Dendritic cell treated with granulocyte-macrophage colony-stimulating factor and Interleukin-4, amounts not matched to agents 40 ng/mL and 50 ng/mL, for 4 days (primary cell): Measurements from ENCODE around the gene NEDD4L.

Experiments
- H3K27ac Mint-ChIP-seq: one replicate; pipeline ENCODE4 v1.8.0; 2022; ENCODE audit warnings: mild to moderate bottlenecking, mixed read lengths
- H3K27me3 Mint-ChIP-seq: one replicate; pipeline ENCODE4 v1.8.0; 2022; ENCODE audit warnings: mild to moderate bottlenecking, mixed read lengths
- H3K36me3 Mint-ChIP-seq: one replicate; pipeline ENCODE4 v1.8.0; 2022; ENCODE audit warnings: low read depth, mixed read lengths
- H3K4me1 Mint-ChIP-seq: one replicate; pipeline ENCODE4 v1.8.0; 2022; ENCODE audit warnings: low read depth, mixed read lengths
- H3K4me3 Mint-ChIP-seq: one replicate; pipeline ENCODE4 v1.8.0; 2022; ENCODE audit warnings: mild to moderate bottlenecking, moderate library complexity, mixed read lengths
- H3K9me3 Mint-ChIP-seq: one replicate; pipeline ENCODE4 v1.8.0; 2022; ENCODE audit warnings: mixed read lengths
- intact Hi-C: fragments of 100-400 bp; cut with micrococcal nuclease; formaldehyde crosslinking; loops from one replicate; pipeline ENCODE4 v1.15.0; 2022

Gene NEDD4L

DNA sequence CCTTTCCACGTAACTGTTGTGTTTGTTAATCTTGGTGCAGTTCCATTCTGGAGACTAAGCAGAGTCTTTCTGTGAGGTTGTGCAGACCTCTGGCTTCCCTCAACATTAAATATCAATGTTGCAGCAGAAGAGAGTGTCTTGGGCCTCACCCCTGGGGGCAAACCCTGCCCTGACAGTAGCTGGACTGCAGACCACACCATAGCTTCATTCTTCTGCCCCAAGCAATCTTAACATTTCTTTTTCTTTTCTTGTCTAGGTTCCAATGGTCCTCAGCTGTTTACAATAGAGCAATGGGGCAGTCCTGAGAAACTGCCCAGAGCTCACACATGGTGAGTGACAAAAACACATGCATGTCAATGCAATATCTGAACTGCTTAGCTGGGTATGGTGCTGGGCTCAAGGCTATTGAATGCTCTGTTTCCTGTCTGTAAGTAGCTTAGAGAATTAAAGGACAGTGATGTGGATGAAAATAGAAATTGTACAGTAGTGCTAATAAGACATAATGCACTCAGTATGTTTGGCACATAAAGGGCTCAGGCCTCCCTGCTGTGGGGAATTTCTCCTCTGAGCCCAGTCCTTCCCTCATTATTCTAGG lies 347.3 kb downstream of the NEDD4L start:
- Mint-ChIP-seq H3K27ac (no peak overlapping the region), H3K4me1 (no peaks in the 10 kb centered on the region), H3K36me3 (peaks cover 76% of the 10 kb centered on the region), H3K4me3 (no peak overlapping the region), H3K9me3 (no peaks in the 10 kb centered on the region), H3K27me3 (no peaks in the 10 kb centered on the region)
- intact Hi-C loops, result no loop called here

DNA sequence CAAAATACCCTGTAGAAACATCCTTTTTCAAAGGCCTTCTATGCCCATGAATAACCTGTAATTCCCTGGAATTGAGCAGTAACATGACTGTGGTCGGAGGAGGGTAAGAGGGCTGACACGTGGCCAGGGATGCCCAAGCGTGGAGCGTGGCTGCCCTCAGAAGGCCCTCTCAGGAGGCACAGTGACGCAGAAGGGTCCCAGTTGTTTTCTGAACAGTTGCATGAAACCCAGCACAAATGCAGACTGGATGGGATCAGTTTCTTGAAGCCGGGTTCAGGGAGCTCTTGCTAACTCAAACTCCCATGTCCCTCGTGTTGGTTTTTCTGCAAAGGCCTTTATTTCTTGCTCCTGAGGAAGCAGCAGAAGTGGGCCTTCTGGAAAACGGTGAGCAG lies 347.9 kb downstream of the NEDD4L start:
- intact Hi-C loops, result no loop called here
- no peaks in the 10 kb centered on the region for H3K27me3 Mint-ChIP-seq
- no peak overlapping the region for H3K27ac Mint-ChIP-seq
- no peaks in the 10 kb centered on the region for H3K9me3 Mint-ChIP-seq
- no peaks in the 10 kb centered on the region for H3K4me1 Mint-ChIP-seq
- H3K36me3 Mint-ChIP-seq, result peaks cover 78% of the 10 kb centered on the region
- no peak overlapping the region for H3K4me3 Mint-ChIP-seq

DNA sequence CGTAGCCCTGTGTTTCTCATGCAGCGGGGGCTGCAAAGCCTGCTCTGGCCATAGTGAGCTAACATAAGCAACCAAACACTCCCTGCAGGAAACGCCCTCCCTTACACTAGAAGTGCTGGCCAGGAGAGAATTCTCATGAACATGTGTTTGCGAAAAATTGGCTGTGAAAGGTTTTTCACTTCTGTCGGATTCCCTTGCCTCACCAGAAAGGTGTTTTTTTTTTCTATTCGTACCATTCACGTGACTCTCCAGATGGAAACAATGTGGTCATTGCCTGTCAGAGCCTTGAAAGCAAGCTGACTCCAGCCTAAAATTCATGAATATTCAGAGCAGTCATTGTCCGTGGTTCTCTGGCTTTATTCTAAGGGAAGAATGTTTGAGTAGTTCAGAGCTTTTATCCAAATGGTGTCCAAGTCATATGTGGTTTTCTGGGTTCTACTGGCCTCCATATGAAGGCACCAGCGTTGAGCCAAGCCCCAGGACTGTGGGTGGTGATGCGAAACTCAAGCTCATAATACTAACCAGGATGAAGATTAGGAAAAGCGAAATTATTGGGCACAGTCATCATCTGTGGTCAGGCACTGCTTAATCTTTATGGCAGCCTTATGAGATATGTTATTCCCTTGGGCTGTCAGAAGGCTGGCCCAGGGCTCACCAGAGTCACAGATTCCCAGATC lies 348.4 kb downstream of the NEDD4L start:
- intact Hi-C loops, result no loop called here
- H3K27ac Mint-ChIP-seq, result no peak overlapping the region
- peaks cover 77% of the 10 kb centered on the region for H3K36me3 Mint-ChIP-seq
- no peaks in the 10 kb centered on the region for H3K27me3 Mint-ChIP-seq
- H3K9me3 Mint-ChIP-seq, result no peaks in the 10 kb centered on the region
- no peaks in the 10 kb centered on the region for H3K4me1 Mint-ChIP-seq
- H3K4me3 Mint-ChIP-seq, result no peak overlapping the region

DNA sequence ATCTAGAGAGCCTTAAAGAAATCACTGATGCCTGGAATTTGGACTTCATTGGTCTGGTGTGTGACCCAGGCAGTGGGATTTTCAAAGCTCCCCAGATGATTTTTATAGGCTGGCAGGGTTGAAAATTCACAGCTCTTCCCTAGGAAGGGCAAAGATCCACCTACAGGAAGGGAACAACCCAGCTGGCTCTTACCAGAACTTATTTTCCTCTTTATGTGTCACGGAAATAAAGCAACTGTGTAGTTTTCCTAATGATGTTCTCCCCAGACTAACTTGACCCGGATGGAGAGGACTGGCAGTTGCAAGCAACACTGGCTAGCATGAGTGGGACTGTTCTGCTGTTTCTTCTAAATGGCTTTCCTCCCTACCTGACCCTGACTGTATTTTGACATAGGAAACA lies 349.3 kb downstream of the NEDD4L start:
- no peaks in the 10 kb centered on the region for H3K4me1 Mint-ChIP-seq
- intact Hi-C loops, result no loop called here
- H3K27ac Mint-ChIP-seq, result no peak overlapping the region
- peaks cover 72% of the 10 kb centered on the region for H3K36me3 Mint-ChIP-seq
- H3K4me3 Mint-ChIP-seq, result no peak overlapping the region
- H3K27me3 Mint-ChIP-seq, result no peaks in the 10 kb centered on the region
- no peaks in the 10 kb centered on the region for H3K9me3 Mint-ChIP-seq

DNA sequence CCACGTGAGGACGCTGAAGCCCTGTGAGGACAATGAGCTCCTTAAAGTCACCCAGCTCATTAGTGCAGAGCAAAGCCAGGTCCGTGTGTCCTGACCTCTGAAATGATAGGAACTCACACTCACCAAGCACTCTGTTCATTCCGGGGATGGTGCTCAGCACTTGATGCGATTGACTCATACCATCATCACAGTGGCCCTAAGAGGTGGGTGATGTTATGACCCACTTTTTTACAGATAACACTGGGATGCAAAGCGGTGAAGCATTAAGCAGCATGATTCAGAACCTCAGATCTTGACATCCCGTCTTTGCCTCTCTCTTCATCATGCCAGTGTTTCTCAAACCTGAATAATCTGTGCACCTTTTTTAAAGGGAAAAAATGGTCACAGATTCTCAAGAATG lies 350.0 kb downstream of the NEDD4L start:
- Mint-ChIP-seq H3K27me3 (no peaks in the 10 kb centered on the region), H3K9me3 (no peaks in the 10 kb centered on the region), H3K4me3 (no peak overlapping the region), H3K27ac (no peak overlapping the region), H3K36me3 (peaks cover 65% of the 10 kb centered on the region), H3K4me1 (no peaks in the 10 kb centered on the region)
- intact Hi-C loops, result no loop called here

DNA sequence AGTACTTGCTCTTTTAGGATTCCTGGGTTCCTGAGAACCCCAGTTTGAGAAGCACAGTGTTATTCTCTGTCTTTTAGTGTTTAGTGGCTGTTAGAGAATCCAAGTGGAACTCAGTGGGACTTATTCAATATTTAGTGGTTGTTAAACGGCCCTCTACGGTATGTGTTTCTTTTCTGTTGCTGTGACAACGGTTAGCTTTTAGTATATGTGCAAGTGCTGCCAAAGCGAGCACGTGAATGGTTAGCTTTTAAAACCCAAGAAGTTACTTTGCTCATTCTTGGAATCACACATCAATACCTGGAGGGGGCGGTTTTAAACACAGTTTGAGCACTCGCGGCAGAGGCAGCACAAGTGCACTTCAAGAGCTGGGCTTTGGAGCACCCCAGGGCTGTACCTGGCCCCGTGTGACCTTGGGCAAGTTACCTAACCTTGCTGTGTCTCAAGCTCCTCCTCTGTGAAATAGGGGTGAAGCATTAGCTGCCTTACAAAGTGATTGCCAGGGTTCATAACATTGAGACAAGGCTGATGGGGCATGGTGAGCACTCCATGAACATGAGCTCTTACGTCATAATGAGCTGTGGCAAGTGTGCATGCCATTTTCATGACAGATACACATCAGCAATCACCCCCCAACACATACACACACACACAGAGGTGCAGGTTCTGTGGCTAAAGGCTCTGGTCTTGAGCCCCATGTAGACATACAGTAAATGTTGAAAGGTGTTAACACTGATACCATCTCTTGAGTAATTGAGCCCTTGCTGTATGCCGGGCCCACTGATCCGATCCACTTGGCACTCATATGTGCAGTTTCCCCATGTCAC lies 350.8 kb downstream of the NEDD4L start:
- Mint-ChIP-seq H3K4me3 (no peak overlapping the region), H3K27me3 (no peaks in the 10 kb centered on the region), H3K27ac (no peak overlapping the region), H3K9me3 (no peaks in the 10 kb centered on the region), H3K4me1 (no peaks in the 10 kb centered on the region), H3K36me3 (peaks cover 59% of the 10 kb centered on the region)
- intact Hi-C loops, result no loop called here

DNA sequence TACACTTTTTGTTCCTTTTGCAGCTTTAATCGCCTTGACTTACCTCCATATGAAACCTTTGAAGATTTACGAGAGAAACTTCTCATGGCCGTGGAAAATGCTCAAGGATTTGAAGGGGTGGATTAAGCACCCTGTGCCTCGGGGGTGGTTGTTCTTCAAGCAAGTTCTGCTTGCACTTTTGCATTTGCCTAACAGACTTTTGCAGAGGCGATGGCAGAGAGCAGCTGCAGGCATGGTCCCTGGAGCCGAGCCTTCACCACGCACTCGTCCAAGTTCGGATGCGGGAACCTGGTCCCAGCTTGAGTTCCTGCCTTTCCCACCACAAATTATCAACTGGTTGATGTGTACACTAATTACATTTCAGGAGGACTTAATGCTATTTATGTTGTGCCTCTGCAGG lies 352.1 kb downstream of the NEDD4L start:
- no peak overlapping the region for H3K4me3 Mint-ChIP-seq

DNA sequence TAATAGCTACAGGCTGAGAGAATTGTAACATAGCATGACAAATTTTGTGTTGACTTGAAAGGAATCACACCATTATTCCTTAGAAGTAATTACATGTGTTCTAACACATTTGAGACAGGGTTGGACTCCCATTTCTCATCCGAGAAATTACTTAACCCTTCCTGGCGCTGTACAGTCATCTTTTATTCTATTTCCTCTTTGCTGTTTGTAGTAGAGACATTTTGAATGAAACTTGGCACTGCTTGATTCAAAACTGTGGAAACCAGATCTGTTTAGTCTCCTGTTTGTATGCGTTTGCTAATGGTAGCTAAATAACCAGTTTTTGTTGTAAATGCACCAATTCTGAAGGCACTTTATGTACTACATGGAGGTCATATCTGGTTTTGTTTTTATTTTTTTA lies 352.9 kb downstream of the NEDD4L start:
- H3K27ac Mint-ChIP-seq, result no peak overlapping the region
- no peaks in the 10 kb centered on the region for H3K4me1 Mint-ChIP-seq
- no peaks in the 10 kb centered on the region for H3K9me3 Mint-ChIP-seq
- H3K27me3 Mint-ChIP-seq, result no peaks in the 10 kb centered on the region
- peaks cover 38% of the 10 kb centered on the region for H3K36me3 Mint-ChIP-seq
- no peak overlapping the region for H3K4me3 Mint-ChIP-seq
- intact Hi-C loops, result no loop called here

More for the DNA sequence above, 352.1 kb downstream of the NEDD4L start:
- Mint-ChIP-seq H3K27me3 (no peaks in the 10 kb centered on the region), H3K36me3 (peaks cover 46% of the 10 kb centered on the region), H3K4me1 (no peaks in the 10 kb centered on the region), H3K9me3 (no peaks in the 10 kb centered on the region), H3K27ac (no peak overlapping the region)
- intact Hi-C loops, result no loop called here

DNA sequence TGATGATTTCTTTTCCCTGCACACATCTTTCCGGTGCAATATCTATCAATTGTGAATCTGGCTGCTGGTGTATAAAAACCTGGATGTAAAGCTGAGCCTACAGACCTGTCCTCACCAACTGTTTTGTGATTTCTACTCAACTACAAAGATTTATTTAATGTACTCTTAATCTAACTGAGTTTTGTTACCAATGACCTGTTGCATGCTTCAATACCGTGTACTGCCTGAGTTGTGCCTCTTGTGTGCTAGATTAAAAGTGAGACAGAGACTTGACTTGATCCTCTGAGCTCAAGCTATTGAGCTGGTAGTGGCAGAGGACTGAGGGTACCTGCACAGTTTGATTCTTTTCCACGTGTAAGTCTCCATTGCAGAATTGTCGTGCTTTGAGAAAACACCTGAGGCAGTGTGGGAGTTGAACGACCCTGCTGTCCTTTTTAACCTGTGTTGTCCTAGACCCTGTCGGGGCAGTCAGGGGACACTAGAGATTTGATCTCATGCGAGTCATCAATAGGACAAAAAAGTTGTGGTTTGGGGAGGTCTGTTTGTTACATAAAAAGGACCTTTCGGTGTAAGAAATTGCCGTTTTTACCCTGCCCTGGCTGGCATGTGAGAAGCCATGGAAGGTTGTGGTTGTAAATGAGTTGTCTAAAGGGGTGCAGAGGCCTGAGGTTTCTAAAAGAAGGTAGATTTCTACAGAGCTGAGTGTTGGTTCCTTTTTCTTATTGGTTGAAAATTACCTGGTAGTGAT lies 353.5 kb downstream of the NEDD4L start:
- Mint-ChIP-seq H3K27ac (no peak overlapping the region), H3K36me3 (peaks cover 32% of the 10 kb centered on the region), H3K27me3 (no peaks in the 10 kb centered on the region), H3K9me3 (no peaks in the 10 kb centered on the region), H3K4me3 (no peak overlapping the region), H3K4me1 (no peaks in the 10 kb centered on the region)
- intact Hi-C loops, result no loop called here

DNA sequence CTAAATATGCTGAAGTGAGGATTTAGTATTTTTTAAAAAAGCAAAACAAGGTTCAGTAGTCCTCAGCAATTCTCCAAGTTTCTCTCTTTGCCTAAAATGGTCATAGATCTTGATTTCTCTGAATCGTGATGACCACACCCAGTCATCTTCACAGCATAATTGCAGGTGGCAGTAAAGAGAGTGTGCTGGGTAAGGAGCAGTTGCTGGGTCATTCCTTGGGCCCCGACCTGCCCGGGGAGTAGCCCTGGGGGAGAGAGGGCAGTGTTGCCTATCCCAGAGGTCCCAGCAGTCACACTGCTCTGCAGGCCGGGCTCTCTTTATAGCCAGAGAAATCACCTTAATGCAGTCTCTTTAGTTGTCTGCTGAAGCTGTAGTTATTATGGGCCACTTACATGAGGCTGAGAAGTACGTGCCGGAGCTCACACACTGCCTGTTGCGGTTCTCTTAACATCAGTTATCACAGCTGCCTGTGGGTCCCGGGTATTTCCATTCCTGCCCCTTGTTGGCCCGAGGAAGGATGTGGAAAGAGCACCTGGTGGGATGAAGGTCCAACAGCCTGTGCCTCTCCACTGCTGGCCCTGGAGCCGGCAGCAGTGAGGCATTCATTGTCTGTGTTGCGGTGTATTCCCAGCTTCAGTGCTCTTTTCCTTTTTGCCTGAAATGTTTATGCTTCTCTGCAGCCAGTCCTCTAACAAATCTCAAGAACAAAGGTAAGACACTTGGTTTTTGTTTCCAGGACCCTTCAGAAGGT lies 354.8 kb downstream of the NEDD4L start:
- intact Hi-C loops, result no loop called here
- H3K27ac Mint-ChIP-seq, result no peak overlapping the region
- H3K9me3 Mint-ChIP-seq, result no peaks in the 10 kb centered on the region
- H3K36me3 Mint-ChIP-seq, result peaks cover 19% of the 10 kb centered on the region
- no peaks in the 10 kb centered on the region for H3K4me1 Mint-ChIP-seq
- H3K27me3 Mint-ChIP-seq, result no peaks in the 10 kb centered on the region
- H3K4me3 Mint-ChIP-seq, result no peak overlapping the region

DNA sequence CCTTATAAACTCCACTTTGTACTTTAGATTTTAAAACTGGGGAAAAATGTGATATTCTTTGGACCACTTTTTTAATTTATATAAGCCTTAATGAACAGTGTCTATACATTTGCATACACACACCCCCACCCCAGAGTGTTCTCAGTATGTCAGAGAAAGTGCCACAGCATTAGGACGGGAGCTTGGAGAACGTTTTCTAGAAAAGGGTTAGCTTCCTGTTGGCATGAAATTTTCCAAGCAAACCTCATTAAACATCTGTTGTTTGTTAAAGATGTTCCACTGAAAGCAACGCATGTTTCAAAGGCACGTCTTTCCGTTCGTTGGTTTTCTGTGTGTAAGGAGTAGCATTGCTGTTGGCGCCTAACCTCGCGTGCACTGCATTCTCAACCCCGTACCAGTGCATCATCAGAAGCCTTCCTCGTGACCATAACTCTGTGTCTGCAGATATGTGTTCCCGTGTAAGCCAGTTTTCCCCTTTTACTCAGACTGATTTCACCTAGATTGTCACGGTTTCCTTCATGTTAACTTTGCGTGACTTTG lies 356.4 kb downstream of the NEDD4L start:
- H3K4me3 Mint-ChIP-seq, result no peak overlapping the region
- no peaks in the 10 kb centered on the region for H3K4me1 Mint-ChIP-seq
- H3K9me3 Mint-ChIP-seq, result no peaks in the 10 kb centered on the region
- H3K27ac Mint-ChIP-seq, result no peak overlapping the region
- no peaks in the 10 kb centered on the region for H3K27me3 Mint-ChIP-seq
- H3K36me3 Mint-ChIP-seq, result peaks cover 17% of the 10 kb centered on the region
- intact Hi-C loops, result no loop called here

DNA sequence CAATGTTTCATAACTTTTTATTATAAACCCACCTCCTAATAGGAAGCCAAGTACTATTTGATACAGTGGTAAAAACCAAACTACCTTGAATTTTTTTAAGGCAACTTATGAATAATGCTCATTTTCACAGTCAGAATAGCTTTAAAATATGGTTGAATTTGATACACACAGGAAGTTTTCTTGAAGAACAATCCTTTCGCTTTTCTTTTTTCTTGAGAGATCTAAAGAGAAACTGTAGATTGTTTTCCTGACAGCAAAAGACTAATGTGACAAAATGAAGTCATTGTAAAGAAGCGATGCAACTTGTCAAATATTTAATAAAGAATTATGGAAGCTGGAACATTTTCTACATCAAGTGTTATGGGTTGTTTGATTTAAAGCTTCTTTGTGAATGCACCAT lies 357.2 kb downstream of the NEDD4L start:
- no peak overlapping the region for H3K4me3 Mint-ChIP-seq
- intact Hi-C loops, result no loop called here

DNA sequence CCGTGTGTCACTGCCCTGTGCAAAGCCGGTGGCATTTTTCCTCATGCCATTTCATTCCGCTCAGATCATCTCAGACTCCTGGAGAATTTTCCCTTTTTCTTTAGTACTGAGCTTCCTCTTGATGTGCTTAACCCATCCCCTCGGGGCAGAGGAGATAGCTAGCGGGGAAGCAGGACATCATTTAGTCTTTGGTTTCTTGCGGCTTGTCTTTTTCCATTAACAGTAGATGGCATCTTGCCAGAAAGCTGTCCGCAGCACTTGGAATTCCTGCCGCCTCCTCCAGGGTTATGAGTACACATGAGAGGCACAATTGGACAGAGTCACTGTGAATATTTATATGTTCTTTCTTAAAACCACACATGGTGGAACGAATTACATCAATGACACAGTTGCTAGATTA lies 358.2 kb downstream of the NEDD4L start:
- H3K4me3 Mint-ChIP-seq, result no peak overlapping the region
- H3K27me3 Mint-ChIP-seq, result no peaks in the 10 kb centered on the region
- H3K4me1 Mint-ChIP-seq, result no peaks in the 10 kb centered on the region
- no peaks in the 10 kb centered on the region for H3K9me3 Mint-ChIP-seq
- intact Hi-C loops, result no loop called here
- no peak overlapping the region for H3K27ac Mint-ChIP-seq
- H3K36me3 Mint-ChIP-seq, result peaks cover 6% of the 10 kb centered on the region

More for the DNA sequence above, 357.2 kb downstream of the NEDD4L start:
- Mint-ChIP-seq H3K27me3 (no peaks in the 10 kb centered on the region), H3K36me3 (peaks cover 14% of the 10 kb centered on the region), H3K9me3 (no peaks in the 10 kb centered on the region), H3K4me1 (no peaks in the 10 kb centered on the region), H3K27ac (no peak overlapping the region)
